C1 segment of cervical spinal cord (tissue), 14 donors: ENCODE data around the gene PIK3R1.

Source experiments
- DNase-seq, 14 donors: peaks; one replicate each; lab custom pipeline; 2025; lab: John Stamatoyannopoulos, UW

PIK3R1 gene

DNA sequence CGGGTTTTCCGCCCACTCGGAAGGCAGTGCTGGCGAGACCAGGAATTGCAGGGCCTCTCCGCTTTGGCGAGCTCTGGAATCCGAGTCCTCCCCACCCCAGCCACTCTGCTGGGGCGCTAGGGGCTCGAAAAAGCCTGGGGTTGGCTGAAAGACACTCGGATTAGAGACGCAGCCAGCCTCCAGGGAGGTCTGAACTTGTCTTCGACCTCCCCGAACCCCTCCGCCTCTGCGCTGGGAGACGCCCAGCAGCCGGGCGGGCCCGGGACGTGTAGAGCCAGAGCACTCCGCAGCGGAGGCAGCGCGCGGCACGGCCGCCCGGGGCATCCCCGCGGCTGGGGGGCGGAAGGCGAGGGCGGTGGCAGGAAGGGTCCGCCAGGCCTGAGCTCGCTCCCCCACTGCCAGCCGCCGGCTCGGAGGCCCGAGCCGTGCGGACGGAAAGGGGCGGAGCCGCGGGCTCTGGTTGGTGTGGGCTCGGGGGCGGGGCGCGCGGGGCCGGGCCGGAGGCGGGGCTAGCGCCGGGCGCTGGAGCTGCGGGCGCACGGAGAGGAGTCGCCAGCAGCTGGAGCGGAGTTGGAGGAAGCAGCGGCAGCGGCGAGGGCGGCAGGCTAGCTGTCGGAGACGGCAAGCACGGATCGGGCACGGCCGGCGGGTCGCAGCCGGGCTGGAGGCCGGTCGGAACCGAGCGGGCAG lies at the start of gene PIK3R1:
TSS of gene PIK3R1 (plus strand) at position 549 of the 690 bp plus-strand sequence. CDS start 10,920 bp downstream, outside the sequence.
- peak; percentile 66 to 98 (median 94) for DNase-seq

DNA sequence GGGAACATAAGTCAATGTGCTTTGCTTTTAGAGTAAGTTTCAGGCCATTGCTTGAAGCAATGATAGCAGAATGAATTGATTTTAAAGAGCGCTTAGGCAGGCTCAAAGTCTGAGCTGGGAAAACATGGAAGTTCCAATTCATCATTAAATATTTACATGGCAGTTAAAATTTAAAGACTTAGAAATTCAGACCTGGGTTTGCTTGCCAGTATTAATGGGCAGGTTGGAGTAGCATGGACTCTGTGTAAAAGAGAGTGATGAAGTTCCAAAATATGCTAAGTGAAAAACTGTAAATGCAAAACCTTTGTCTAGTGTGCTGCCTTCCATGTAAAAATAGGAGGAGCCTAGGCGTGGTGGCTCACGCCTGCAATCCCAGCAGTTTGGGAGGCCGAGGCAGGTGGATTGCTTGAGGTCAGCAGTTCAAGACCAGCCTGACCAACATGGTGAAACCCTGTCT lies 48.3 kb upstream of the PIK3R1 start:
- DNase-seq = no peak

DNA sequence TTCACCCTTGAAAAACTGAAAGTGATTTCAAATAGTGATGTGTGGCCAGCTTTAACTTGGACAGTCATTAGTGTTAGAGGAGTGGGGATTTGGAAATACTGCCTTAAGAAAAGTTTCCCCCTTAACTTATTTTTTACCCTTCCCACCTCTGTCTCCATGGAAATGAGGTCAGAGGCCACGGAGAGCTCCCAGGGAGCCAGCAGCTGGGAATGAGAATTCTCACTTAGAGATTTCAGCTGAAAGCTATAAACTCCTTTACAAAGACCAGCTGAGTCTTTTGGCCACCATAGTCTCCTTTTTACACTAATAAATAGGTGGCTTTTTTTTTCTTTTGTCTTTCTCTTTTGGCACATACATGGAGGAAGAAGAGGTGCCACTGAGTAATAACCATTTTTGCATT lies 45.7 kb upstream of the PIK3R1 start:
- DNase-seq = no peak

DNA sequence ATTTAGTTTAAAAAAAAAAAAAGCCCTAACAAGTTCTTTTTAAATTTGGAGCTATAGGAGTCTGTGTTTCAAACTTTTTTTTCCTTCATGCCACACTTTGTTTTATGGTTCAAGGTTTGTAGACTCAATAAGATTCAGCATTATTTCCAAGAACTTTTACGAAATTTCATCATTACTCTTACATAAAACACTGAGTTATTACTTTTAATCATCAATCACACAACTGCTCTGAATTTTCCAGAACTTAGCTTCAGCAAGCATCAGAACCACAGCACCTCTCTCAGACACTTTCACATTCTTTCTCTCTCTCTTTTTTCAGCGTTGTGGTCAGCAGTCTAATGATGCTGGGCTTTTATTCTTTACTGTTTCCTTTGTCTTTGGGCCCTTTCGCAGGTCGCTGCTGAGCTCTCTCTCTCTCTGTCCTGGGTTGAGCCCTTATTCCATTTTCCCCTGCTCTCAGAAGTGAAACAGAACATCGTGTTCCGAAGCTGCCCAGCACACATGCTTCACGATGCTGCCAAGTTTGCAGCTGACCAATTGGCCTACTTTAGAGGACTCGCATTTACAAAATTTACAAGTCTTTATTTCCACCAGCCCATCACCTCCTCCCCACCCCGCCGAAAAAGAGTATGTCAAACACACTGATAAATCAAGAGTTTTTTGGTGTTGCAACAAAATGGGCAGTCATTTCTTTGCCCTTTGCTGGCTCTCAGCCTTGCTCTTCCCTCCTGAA lies 44.6 kb upstream of the PIK3R1 start:
- DNase-seq = peak; percentile 7 to 86 (median 68)

DNA sequence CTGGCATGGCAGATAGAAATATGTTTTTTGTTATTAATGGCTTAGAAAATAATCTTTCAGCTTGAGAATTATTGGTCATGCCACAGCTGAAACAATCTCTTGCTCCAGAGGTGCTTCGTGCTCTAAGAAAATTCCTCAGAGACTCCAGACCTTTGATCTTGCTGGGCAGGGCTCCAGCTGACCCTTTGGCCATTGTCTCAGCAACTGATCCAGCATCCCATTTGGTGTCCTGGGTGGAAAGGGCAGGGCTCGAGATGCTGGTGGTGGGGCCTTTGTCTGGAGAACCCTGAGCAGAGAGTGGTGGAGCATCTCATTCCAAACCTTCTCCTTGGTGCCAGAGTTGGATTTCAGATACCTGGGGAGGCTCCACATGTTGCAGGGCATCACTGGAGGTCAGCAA lies 43.2 kb upstream of the PIK3R1 start:
- no peak for DNase-seq

DNA sequence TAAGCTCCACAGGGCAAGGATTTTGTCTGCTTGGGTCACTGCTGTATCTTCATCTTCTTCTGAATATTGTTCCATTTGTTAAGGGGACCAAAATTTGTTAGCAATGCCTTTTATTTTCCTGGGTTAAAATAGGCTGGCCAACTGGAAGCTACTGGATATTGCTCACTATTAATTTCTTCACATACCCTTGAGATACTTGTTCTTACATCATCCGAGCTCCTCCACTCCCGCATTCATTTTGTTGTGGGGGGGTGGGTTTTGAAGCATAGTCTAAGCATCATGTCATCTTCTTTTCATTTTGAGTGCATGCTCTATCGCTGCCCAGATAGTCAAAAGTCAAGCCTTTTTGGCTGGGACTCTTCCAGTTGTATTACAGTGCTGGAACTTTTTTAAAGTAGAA lies 42.5 kb upstream of the PIK3R1 start:
- DNase-seq = no peak

DNA sequence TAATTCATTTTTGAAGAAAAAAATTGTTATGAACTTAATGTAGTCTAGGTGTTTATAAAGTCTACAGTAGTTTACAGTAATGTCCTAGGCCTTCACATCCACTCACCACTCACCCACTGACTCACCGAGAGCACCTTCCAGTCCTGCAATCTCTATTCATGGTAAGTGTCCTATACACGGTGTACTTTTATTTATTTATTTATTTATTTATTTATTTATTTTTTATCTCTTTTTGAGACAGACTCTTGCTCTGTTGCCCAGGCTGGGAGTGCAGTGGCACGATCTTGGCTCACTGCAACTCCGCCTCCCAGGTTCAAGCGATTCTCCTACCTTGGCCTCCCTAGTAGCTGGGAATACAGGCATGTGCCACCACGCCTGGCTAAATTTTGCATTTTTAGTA lies 39.3 kb upstream of the PIK3R1 start:
- no peak for DNase-seq

DNA sequence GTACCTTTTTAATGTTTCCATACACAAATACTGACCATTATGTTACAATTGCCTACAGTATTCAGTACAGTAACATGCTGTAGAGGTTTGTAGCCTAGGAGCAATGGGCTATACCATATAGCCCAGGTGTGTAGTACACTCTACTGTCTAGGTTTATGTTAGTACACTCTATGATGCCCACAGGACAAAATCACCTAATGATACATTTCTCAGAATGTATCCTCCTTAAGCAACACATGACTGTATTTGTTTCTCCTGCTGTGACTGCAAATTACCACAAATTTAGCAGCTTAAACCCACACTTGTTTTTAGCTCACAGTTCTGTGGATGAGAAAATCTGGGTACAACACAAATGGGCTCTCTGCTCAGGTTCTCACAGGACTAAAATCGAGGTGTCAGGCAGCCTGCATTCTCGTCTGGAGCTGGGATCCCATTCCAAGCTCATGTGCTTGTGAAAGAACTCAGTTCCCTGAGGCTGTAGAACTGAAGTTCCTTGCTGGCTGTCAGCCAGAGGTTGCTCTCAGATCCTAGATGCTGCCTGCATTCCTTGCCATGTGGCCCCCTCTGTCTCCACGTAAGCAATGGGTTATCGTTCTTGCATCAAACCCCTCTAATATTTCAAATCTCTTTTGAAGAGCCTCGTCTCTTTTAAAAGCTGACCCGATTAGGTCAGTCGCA lies 38.6 kb upstream of the PIK3R1 start:
- no peak for DNase-seq

DNA sequence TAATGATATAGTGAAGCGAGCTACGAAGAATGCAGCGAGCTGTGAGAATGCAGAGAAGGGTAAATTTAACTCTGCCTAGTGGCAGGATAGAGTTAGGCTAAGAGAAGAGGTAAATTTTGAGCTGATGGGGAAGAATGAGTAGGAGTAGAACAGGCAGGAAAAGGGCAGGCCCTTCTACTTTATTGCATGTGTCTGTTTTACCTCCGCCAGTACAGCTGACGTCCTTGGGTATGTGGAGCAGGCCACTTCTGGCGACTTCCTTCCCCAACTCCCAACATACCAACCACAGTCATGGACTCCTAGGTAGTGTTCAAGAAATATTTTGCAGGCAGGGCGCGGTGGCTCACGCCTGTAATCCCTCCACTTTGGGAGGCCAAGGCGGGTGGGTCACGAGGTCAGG lies 37.9 kb upstream of the PIK3R1 start:
- DNase-seq = no peak

DNA sequence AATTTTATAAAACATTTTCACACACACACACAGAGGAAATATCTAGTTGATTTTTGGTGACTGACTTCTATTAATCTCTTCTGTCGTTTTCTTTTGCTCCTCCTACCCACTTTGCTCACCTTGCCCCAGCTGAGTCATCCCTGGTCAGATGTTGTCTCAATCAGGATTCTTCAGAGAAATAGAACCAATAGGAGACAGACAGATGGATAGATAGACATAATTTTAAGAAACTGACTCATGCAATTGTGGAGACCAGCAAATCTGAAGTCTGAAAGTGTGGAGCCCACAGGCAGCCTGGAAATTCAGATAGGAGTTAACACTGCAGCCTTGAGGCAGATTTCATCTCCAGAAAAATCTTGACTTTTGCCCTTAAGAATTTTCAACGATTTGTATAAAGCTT lies 37.0 kb upstream of the PIK3R1 start:
- no peak for DNase-seq

DNA sequence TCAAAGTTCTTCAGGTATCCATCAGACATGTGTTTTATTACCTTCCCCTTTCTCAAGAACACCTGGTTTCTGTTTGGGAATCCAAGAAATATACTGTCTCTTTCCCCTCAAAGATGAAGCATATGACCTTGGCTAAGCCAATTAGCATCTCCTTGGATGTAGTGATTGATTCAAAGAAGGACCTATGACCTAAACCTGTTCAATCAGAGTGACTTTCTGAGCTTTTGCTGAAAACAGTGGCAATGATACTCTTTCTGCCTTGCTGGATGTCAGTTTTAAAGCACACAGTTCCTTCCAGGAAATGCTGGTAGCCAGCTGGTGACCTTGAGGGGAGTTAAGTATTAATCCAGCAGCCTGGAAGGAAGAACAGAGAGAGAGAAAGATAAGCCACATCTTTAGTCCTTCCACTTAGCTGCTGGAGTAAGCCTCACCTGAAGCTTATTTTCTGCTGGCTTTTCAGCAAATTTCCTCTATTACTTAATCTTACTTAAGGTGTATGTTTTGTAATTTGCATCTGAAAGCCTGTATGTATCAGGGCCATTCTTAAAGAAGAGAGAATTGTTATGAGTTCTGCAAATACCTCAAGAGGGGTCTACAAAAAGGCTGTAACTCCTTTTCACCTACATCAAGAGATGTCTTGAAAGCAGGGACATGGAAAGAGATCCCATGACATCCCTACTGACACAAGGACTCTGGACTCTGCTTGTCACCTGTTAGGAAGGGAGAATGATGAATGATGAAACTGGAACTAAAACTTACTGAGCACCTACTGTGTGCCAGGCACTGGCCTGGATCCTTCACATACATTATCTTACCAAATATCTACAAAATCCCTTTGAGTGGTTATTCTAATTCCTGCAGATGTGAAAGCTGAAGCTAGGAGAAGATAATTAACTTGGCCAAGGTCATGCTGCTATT lies 35.2 kb upstream of the PIK3R1 start:
- no peak for DNase-seq

DNA sequence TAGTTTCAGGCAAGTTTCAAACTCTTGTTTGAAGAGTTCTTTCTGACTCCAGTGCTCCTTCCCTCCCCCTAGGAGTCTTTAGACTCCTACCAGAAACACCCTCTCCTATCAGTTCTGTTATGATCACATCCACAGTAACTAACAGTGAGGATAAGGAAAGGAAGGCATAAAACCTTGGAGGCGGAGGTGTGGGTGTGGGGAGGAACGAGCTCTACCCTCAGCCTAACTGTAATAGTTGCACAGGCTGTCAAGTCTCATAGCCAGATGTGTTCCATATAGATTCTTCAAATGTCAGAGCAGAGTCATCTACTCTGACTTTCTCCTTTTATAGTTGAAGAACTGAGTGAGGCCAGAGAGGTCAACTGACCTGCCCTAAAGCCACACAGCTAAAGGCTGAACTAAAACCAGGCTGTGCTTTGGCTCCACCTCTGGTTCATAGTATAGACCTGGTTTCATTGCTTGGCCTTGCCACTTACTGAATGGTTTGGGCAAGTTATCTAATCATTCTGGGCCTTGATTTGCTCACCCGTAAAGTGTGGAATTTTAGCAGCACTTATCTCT lies 34.4 kb upstream of the PIK3R1 start:
- no peak for DNase-seq

DNA sequence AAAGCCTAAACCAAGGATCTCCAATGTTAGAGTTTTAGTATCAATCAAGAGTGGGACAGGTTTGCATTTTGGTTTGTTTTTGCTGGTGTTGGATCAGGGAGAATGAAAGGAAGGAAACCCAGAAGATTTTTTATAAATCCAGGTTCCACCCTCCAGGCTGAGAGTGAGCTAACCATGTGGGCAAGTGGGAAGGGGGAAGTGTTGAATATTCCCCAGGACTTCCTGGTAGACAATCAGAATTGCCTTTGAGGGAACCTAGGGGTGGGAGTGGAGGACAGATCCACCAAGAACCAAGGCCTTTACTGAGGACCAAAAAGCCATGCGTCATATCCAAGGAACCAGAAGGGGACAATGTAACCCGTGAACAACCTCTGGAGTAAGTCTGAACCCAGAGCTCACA lies 33.5 kb upstream of the PIK3R1 start:
- no peak for DNase-seq

DNA sequence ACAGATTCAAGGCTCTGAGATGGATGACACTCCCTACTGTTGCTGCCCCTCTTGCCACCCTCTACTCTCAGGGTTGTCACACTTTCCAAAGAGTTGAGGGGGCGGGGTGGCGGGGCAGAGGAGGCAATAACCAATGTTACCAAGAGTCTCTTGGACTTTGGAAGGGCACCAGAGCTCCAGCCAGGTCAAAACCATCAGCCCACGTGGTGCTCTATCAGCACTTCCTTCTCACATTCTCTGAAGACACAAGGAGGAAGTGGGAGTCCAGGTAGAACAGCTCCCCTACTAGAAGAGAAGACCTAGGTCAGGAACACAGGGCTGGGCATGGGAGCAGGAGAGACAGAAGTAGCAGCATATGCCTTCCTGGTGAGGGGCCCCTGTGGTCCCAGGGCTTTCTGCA lies 33.0 kb upstream of the PIK3R1 start:
- DNase-seq = no peak

DNA sequence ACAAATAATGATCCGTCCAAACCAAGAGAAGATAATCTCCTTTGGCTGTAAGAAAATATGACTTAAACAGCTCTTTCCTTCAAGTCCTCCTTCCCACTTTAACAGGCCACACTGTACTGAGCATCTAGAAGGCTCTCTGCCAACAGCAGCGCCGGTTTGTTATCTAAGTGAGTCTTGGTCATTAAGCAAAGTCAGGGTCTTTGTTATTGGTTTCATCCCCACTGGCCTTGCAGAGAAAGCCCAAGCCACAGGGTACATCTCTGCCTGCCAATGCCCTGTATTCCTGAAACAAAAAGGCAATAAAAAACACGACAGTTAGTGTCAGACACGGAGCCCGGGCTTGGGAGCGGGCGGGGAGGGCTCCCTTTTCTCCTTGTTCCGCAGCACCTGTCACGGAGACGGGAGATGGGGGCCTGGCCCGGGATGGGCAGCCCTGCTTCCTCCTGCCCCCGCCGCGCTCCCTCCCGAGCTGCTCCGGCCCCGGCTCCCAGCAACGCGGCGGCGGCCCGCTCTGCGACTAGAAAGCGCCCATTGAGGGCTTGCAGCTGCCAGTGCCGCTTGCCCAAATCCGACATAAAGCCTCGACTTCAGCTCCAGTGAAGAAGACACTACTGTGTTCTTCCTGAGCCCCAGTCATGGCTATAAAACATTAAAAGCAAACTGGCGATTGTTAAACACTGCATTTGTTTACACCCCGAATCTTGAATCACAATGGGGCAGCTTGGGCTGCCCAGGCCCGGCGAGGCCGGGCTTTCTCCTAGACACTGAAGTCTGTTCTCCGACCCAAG lies 28.1 kb upstream of the PIK3R1 start:
- peak in 13 of 14 donors; percentile 60 to 90 (median 83) for DNase-seq

DNA sequence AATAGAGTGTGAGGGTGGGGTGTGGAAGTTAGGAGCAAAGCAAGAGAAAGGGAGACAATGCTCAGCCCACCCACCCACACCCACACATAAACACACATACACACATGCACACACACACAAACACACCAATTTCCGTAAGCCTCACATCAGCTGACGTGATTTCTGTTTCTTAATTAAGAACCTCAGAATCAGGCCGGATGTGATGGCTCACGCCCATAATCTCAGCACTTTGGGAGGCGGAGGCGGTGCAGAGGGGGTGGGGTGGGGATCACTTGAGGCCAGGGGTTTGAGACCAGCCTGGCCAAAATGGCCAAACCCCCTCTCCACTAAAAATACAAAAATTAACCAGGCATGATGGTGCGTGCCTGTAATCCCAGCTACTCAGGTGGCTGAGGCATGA lies 26.4 kb upstream of the PIK3R1 start:
- peak in 1 of 14 donors; percentile 3 for DNase-seq

DNA sequence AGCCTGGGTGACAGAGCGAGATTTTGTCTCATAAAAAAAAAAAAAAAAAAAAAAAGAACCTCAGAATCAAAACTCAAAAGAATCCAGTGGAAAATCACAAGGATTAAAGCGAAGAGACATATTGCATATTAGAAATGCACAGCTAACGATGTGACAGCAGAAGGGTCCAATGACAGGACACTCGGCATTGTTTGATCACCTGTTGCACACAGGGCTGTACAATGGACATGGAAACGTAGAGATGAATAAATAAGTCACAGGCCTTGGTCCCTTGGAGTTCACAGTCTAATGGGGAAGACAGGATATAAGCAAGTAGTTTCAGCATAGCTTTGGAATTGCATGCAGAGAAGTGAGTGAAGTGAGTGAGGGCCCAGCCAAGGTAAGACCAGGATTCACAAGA lies 25.9 kb upstream of the PIK3R1 start:
- DNase-seq = peak in 1 of 14 donors; percentile 10

DNA sequence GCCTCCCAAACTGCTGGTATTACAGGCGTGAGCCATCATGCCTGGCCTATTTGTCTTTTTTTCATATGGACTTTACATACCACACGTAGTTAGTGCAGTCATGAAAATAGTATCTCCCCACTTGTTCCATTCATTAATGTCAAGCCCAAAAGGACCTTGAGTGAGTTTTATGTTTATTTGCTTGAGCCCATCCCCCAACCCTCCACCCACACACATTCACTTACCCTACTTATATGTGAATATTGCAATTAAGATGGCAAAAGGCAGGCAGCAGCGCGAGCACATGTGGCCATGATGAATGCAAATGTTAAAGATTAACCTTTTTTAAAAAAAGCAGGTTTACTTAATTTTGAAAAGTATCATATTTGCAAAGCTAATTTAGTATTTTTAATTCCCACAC lies 24.9 kb upstream of the PIK3R1 start:
- DNase-seq = no peak

DNA sequence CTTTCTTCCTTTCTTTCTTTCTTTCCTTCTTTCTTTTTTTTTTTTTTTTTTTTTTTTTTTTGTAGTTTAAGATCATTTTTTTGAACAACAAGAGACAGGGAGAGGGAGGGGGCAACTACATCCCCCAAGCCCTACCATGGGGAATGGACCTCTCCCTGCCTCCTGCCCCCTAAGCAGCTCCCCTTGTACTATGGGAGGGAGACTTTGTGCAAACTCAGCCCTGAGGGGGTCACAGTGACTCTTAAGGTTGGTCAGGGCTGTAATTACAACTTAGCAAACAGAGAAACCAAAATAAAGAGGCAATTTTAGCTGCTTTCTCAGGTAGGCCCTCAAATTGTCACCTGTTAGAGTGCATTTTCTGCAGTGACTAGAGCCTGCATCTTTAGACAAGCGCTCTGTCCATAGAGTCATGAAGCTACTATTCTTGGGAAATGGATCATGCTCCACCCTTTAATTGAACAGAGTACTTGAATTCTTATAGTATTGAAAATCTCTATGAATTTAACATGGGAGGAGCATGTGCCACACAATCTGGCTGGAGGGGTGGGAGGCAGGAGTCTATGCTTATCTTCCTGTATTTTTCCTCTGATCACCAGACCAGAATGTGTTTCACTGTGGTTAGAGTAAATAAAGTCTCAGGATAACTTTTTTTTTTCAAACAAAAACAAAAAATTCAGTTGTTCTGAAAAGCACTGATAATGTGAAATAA lies 24.3 kb upstream of the PIK3R1 start:
- DNase-seq = no peak

DNA sequence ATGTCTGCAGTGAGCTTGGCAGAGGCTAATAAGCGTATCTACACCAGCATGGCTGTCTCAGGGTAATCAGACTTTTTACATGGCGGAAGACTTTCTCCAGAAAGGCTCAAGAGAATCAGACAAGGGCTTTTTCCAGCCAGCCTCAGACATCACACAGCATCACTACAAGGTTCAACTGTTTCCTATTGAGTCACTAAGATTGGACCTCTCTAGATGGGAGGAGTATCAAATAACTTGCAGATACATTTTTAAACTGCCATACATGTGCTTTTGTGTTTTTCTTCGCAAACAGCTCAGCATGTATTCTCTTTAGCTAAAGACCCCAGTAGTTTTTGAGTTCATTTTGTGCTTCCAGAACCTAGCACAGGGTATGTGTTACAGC lies 22.9 kb upstream of the PIK3R1 start:
- no peak for DNase-seq
